Immature natural killer cell (primary cell): ENCODE results near the gene VKORC1. TPM values are rescaled to one million over a fixed set of nuclear protein-coding genes. Genes with fewer than 3 reads are reported as not detected.
"Not testable (repeated sequence)": the region's sequence is repeated elsewhere in the genome, so short reads cannot be mapped to it uniquely, and the experiment has no call there.

ENCODE experiments used
- DNase-seq, 3 donors: peaks; one replicate each; pipeline ENCODE4 v3.0.0; 2022; ENCODE audit warnings: mixed read lengths in 1 of 3
- H3K27ac Mint-ChIP-seq, 6 donors: one replicate each; pipeline ENCODE4 v1.8.0; 2020; ENCODE audit warnings: mixed read lengths in 6 of 6, mild to moderate bottlenecking in 5 of 6, inconsistent platforms in 4 of 6, moderate library complexity in 3 of 6
- H3K27me3 Mint-ChIP-seq, 3 donors: one replicate each; pipeline ENCODE4 v1.8.0; 2020 to 2021; ENCODE audit warnings: low read depth in 3 of 3, mild to moderate bottlenecking in 3 of 3, mixed read lengths in 3 of 3, moderate library complexity in 3 of 3, inconsistent platforms in 1 of 3
- H3K36me3 Mint-ChIP-seq, 3 donors: one replicate each; pipeline ENCODE4 v1.8.0; 2020; ENCODE audit warnings: mixed read lengths in 3 of 3, inconsistent platforms in 2 of 3, mild to moderate bottlenecking in 2 of 3
- H3K4me1 Mint-ChIP-seq, 2 donors: one replicate each; pipeline ENCODE4 v1.8.0; 2020; ENCODE audit warnings: inconsistent platforms in 2 of 2, mild to moderate bottlenecking in 2 of 2, mixed read lengths in 2 of 2, moderate library complexity in 1 of 2
- H3K4me3 Mint-ChIP-seq, 5 donors: one replicate each; pipeline ENCODE4 v1.8.0; 2020; ENCODE audit warnings: mild to moderate bottlenecking in 5 of 5, mixed read lengths in 5 of 5, inconsistent platforms in 3 of 5, moderate library complexity in 3 of 5
- H3K9me3 Mint-ChIP-seq, 6 donors: one replicate each; pipeline ENCODE4 v1.8.0; 2020; ENCODE audit warnings: mild to moderate bottlenecking in 6 of 6, mixed read lengths in 6 of 6, inconsistent platforms in 4 of 6, moderate library complexity in 3 of 6
- polyA plus RNA-seq, 3 donors: library from polyadenylated mRNA; unstranded; fragments of 300-500 nt; fragmentation: Illumina TruSeq; gene quantifications; one replicate each; pipeline ENCODE4 v1.2.3, GENCODE V29; 2021

The VKORC1 gene
- polyA plus RNA-seq: 100 to 1,000 TPM; 114 to 164 (median 116) TPM

DNA sequence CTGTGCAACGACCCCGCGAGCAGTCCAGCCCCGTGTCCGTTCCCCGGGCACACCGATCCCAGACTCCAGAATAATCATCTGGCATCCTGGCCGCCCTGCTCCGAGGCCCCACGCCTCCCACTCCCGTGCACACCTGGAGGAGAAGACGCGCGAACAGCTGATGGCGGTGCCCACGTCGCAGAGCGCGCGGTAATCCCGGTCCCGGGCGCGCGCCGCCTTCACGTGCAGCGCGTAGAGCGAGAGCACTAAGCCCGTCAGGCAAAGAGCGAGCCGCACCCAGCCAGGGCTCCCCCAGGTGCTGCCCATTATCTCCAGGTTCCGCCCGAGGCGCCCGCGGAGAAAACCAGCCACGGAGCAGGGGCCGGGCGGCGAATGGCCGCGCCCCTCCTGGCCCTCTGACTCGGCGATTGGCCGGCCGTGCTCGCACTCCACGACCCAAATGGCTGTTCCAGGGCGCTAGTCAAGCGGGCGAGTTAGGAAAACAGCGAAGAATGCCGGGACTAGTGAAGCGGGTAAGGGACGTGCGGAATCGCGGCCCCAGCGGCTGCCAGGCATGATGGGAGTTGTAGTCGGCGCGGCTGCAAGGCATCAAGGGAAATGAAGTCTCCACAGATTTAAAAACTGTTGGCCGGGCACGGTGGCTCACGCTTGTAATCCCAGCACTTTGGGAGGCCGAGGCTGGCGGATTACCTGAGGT is at the start of gene VKORC1:
VKORC1 (minus strand) TSS at position 374 of the 697 bp plus-strand sequence; CDS start at position 306, 68 bp downstream.
- peak within 1 kb of the TSS; percentile 84 to 97 (median 90) for H3K27ac Mint-ChIP-seq
- peaks cover 22 to 30% of the 10 kb centered on the region in 2 donors for H3K4me1 Mint-ChIP-seq
- DNase-seq: peak; percentile 75 to 79 (median 77)
- H3K9me3 Mint-ChIP-seq: no peaks in the 10 kb centered on the region
- no peaks in the 10 kb centered on the region for H3K36me3 Mint-ChIP-seq
- H3K4me3 Mint-ChIP-seq: peak within 1 kb of the TSS; percentile 78 to 97 (median 87)
- H3K27me3 Mint-ChIP-seq: peaks cover 10 to 12% (median 12%) of the 10 kb centered on the region in 3 donors

DNA sequence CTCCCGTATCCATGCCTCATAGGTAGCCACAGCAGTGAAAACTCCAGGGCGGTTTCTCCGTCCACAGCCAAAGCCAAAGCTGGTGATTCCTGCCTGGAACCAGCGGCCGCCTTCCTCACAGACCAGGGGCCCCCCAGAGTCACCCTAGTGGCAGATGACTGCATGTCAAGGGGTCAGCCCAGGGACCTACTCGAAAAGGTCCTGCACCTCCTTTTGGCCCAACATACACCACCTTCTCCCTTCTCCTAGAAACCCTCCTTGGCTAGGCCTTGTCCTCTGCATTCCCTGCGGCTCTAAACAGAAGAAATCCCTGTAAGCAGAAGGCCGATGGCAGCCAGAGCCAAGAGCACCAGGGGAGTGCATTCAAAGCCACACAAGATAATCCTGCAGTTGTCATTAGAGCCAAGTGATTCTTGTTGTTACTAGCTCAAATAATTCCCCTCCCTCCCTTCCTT is 49.1 kb upstream of the VKORC1 start:
- Mint-ChIP-seq H3K4me3 (peak overlapping the region; percentile 56 to 74 (median 65)), H3K9me3 (no peaks in the 10 kb centered on the region), H3K36me3 (no peaks in the 10 kb centered on the region), H3K4me1 (peaks cover 6 to 13% of the 10 kb centered on the region in 2 donors), H3K27ac (peak overlapping the region in 2 of 6 donors; percentile 19 to 58), H3K27me3 (peaks cover 0 to 2% (median 0%) of the 10 kb centered on the region in 3 donors)
- DNase-seq: no peak

DNA sequence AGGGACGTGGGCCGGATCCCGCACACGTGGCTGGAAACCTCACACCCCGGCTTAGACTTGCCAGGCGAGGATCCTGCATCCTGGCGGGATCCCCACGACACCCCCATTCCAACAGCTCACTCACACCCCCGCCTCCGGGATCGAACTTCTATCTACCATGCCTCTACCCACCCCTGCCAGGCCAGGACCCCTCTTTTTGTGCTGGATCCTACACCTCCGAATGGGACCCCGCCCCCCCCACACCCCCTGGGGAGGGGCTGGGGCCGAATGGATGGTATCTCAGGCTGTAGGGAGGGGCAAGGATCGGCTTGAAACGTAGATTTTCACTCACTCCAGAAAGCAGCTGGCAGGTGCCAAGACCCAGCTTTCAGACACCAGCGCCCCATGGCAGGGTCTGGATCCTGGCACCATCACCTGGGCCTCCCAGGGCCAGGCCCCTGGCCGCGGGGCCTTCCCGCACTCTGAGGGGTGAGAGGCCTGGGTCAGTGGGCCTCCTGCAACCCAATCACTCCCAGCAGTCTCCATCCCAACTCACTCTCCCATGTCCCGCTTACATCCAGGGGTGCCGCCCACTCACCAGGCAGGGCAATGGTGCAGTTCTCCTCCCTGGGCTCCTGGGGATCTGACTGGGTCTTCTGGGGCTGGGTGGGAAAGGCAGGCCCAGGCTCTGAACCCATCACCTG is 48.6 kb upstream of the VKORC1 start:
- Mint-ChIP-seq H3K4me1 (peaks cover 6 to 13% of the 10 kb centered on the region in 2 donors), H3K4me3 (peak overlapping the region; percentile 56 to 74 (median 65)), H3K9me3 (no peaks in the 10 kb centered on the region), H3K27ac (peak overlapping the region in 4 of 6 donors; percentile 19 to 62 (median 40)), H3K36me3 (no peaks in the 10 kb centered on the region), H3K27me3 (peaks cover 0 to 2% (median 0%) of the 10 kb centered on the region in 3 donors)
- no peak for DNase-seq

DNA sequence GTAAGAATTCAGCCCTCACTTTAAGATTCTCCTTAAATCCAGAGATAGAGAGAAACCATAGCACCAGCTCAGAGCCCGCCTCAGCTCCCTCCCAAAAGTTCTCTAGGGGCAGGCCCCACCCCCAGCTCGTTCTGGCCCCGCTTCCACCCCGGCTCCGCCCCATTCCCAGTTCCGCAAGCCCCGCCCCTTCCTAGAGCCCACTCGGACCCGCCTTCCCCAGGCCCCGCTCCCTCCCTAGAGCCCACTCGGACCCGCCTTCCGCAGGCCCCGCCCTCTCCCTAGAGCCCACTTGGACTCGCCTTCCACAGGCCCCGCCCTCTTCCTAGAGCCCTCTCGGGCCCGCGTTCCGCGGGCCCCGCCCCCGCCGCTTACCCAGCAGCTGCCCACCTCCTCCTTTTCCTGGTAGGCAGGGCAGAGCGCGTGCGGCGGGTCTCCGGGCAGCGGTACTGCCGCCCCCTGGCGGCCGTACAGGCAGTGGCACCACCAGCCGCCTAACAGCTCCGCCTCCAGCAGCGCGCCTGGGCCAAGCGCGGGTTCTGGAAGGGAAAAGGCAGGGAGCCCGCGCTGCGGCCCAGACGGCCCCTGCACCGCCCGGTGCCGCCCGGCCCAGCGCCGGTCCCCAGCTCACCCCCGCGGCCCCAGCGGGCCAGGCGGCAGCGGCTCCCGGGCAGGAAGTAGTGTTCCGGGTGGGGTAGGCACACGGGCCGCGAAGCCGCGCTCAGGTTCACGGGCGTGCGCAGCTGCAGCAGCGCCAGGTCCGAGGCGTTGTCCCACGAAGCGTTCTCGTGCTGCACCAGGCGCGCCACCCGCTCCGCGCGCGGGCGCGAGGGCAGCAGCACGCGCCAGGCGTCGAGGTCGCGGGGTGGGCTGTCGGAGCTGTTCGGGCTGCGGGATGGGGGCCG is 47.8 kb upstream of the VKORC1 start:
- peaks cover 6 to 13% of the 10 kb centered on the region in 2 donors for H3K4me1 Mint-ChIP-seq
- peak; percentile 92 to 96 (median 96) for DNase-seq
- H3K36me3 Mint-ChIP-seq: no peaks in the 10 kb centered on the region
- H3K27me3 Mint-ChIP-seq: peaks cover 0 to 2% (median 0%) of the 10 kb centered on the region in 3 donors
- peak overlapping the region; percentile 83 to 91 (median 90) for H3K27ac Mint-ChIP-seq
- peak overlapping the region; percentile 75 to 85 (median 78) for H3K4me3 Mint-ChIP-seq
- H3K9me3 Mint-ChIP-seq: no peaks in the 10 kb centered on the region

DNA sequence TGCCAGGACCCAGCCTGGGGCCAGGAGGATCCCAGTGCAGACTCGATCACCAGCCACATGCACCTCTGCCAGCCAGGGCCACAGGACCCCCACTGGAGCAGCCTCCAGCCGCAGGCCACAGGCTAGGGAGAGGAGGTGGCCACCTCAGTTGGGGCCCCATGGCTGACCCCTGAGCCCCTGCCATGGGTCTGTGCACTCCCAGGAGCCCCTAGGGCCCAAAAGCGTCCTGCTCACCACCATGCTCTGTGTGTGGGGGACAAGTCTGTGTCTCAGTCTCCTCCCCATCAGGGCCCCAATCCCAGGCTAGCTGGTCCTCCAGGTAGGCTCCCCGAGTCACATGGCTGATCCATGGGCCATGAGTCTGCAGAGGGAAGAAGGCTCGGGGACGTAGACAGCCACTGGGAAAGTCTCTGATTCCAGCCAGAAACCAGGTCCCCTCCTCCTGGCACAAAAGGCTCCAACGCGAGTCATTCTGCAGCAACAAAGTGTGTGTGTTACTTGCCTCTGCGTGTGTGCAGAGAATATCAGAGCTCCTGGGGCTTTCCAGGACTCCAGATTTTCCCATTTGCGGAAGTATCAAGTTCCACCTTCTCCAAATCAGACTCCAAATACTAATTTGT is 47.0 kb upstream of the VKORC1 start:
- peaks cover 6 to 13% of the 10 kb centered on the region in 2 donors for H3K4me1 Mint-ChIP-seq
- peak overlapping the region; percentile 75 to 85 (median 78) for H3K4me3 Mint-ChIP-seq
- no peaks in the 10 kb centered on the region for H3K27me3 Mint-ChIP-seq
- H3K27ac Mint-ChIP-seq: peak overlapping the region; percentile 83 to 91 (median 90)
- no peaks in the 10 kb centered on the region for H3K36me3 Mint-ChIP-seq
- DNase-seq: no peak
- H3K9me3 Mint-ChIP-seq: no peaks in the 10 kb centered on the region

DNA sequence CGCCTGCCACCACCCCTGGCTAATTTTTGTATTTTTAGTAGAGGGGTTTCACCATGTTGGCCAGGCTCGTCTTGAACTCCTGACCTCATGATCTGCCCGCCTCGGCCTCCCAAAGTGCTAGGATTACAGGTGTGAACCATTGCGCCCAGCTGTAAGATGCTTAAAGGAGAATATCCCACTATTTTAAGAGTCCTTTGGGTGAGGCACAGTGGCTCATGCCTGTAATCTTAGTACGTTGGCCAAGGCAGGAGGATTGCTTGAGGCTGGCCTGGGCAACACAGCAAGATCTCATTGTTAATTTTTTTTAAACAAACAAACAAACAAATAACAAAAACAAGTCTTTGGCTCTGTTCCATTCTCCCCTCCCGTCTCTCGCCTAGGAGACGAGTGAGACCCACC is 46.5 kb upstream of the VKORC1 start:
- peak overlapping the region in 4 of 6 donors; percentile 11 to 69 (median 52) for H3K27ac Mint-ChIP-seq

DNA sequence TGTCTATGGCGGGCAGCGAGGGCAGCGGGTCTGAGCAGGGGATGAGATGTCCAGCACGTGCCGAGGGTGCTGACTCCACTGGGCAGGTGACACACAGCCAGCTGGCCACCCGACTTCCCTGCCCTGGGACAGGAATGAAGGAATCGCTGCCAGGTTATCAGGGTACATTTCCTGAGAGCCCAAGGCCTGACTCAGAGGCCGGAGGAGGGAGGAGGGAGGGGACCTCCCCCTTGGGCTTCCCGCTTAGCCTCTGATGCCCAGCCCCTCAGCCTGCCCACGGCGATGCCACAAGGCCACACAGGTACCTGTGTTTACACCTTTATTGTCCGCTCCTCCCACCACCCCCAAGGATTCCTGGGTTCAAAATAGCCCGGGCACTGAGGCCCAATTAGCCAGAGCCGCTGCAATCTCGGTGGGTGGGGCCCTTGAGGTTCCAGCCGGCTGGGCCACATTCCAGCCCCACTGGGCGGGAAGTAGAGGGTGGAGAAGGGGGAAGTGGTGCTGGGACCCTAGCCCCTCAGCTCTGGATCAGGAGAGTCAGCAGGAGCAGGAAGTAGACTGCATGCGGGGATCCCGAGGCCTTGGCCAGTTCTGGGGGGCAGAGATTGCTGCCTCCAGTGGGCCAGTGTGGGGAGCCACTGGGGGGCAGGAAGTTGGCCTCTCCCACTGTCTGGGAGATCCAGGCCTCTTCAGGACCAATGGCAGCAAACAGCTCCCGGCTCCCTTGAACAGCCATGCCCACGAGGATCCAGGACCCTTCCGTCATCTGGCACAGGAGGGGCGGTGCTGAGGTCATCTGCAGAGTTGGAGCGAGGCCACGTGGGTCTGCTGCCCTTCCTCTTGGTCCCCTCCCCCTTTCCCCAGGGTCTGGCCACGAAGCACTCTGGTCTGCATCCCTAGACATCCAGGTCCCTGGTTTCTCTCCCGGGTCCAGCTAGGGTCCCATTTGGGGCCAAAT is 44.3 kb upstream of the VKORC1 start:
- no peaks in the 10 kb centered on the region for H3K9me3 Mint-ChIP-seq
- H3K36me3 Mint-ChIP-seq: no peaks in the 10 kb centered on the region
- H3K4me1 Mint-ChIP-seq: peaks cover 6 to 12% of the 10 kb centered on the region in 2 donors
- no peak for DNase-seq
- no peak overlapping the region for H3K27ac Mint-ChIP-seq
- H3K4me3 Mint-ChIP-seq: no peak overlapping the region
- no peaks in the 10 kb centered on the region for H3K27me3 Mint-ChIP-seq

More for the DNA sequence above, 46.5 kb upstream of the VKORC1 start:
- DNase-seq, H3K9me3 Mint-ChIP-seq, H3K36me3 Mint-ChIP-seq, H3K27me3 Mint-ChIP-seq: not testable (repeated sequence)
- Mint-ChIP-seq H3K4me1 (peaks cover 6 to 13% of the 10 kb centered on the region in 2 donors), H3K4me3 (peak overlapping the region in 1 of 5 donors; percentile 51)

DNA sequence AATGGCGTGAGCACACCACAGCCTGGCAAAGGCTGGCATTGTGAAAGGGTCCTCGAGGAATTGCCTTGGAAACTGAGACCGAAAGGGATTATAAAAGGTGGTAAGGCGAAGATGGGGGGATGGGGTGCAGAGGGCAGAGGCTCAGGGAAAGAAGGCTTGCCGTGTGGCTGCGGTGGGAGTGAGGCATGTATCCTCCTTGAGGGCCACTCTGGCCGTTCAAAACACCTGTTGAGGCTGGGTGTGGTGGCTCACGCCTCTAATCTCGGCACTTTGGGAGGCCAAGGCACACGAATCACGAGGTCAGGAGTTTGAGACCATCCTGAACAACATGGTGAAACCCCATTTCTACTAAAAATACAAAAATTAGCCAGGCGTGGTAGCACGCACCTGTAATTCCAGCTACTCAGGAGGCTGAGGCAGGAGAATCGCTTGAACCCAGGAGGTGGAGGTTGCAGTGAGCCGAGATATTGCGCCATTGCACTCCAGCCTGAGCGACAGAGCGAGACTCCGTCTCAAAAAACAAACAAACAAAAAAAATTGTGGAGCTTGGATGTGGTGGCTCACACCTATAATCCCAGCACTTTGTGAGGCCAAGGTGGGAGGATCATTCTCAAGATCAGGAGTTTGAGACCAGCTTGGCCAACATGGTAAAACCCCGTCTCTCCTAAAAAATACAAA is 42.4 kb upstream of the VKORC1 start:
- not testable (repeated sequence) for H3K9me3 Mint-ChIP-seq, DNase-seq, H3K27me3 Mint-ChIP-seq, H3K27ac Mint-ChIP-seq, H3K4me3 Mint-ChIP-seq, H3K4me1 Mint-ChIP-seq
- peaks cover 0 to 11% (median 0%) of the 10 kb centered on the region in 3 donors for H3K36me3 Mint-ChIP-seq

DNA sequence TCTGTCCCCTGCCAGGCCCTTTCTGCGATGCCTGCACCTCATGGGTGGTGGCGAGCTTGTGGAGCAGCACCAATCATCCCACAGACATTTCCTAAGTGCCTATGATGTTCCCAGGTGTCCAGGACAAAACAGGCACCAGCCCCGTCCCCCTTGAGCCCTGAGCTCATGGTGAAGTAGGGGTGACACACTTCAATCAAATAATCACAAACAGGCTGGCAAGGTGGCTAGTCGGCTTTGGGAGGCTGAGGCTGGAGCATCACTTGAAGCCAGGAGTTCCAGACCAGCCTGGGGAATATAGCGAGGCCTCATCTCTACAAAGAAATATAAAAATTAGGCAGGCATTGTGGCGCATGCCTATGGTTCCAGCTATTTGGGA is 41.7 kb upstream of the VKORC1 start:
- no peak overlapping the region for H3K27ac Mint-ChIP-seq
- no peak for DNase-seq
- peaks cover 0 to 11% (median 0%) of the 10 kb centered on the region in 3 donors for H3K36me3 Mint-ChIP-seq
- no peak overlapping the region for H3K4me3 Mint-ChIP-seq
- H3K27me3 Mint-ChIP-seq: no peaks in the 10 kb centered on the region
- no peaks in the 10 kb centered on the region for H3K4me1 Mint-ChIP-seq
- no peaks in the 10 kb centered on the region for H3K9me3 Mint-ChIP-seq

DNA sequence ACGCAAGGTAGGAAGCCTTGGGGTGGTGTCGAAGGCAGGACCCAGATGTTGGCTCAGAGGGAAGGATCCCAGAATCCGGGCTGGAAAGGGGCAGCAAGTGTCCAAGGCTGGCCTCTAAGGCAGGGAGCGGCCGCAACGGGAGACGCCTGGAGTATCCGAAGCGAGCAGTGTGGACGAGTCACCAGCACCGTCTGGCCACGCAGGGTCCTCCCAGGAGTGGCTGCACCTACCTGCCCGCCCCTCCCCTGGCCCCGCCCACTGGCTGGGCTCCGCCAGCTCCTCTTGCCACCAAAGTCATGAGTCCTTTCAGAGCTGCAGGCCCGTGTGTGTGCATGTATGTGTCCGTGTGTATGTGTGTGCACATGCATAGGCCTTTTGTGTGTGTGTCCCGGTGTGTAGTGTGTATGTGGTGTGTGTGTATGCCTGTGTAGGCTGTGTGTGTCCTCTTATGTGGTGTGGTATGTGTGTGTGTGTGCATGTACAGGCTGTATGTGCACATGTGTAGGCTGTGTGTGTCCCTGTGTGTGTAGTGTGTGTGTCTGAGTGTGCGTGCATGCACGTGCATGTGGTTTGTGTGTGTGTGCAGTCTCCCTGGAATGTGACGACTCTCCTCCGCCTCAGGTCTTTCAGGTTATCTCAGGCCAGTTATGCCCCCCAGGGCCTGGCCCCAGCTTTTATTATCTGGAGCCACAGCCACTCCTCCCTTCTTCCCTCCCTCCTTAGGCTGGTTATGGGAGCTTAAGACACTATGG is 41.1 kb upstream of the VKORC1 start, which contains the start of gene PRSS8:
PRSS8 (minus strand) TSS at position 193 of the 752 bp plus-strand sequence. CDS start 229 bp downstream, outside the sequence.
- no peaks in the 10 kb centered on the region for H3K27me3 Mint-ChIP-seq
- no peak within 1 kb of the TSS for H3K27ac Mint-ChIP-seq
- DNase-seq: no peak
- no peak within 1 kb of the TSS for H3K4me3 Mint-ChIP-seq
- H3K36me3 Mint-ChIP-seq: peaks cover 0 to 11% (median 0%) of the 10 kb centered on the region in 3 donors
- H3K9me3 Mint-ChIP-seq: no peaks in the 10 kb centered on the region
- no peaks in the 10 kb centered on the region for H3K4me1 Mint-ChIP-seq
